HG03066 (cell line): Measurements from ENCODE around the gene SAA1.
"Not testable (repeated sequence)": the region's sequence is repeated elsewhere in the genome, so short reads cannot be mapped to it uniquely, and the experiment has no call there.

ENCODE experiments used
- ATAC-seq: cut with Tn5 transposase; IDR thresholded peaks from one replicate; pipeline ENCODE4 v1.9.1; 2021; ENCODE audit warnings: low read depth; ENCODE audit not compliant: unreplicated experiment

SAA1 gene

GRCh38 chr11:18254781-18255361 is 11.2 kb upstream of the SAA1 start:
- ATAC-seq, result no peak

- ATAC-seq, result no peak
These were observed 6.8 kb upstream of the SAA1 start for GRCh38 chr11:18259259-18259658.

- no peak for ATAC-seq
These were observed 4.3 kb upstream of the SAA1 start for GRCh38 chr11:18261721-18262120.

GRCh38 chr11:18262681-18263350 is 3.2 kb upstream of the SAA1 start:
- ATAC-seq, result not testable (repeated sequence)

- no peak for ATAC-seq
These were observed 2.0 kb upstream of the SAA1 start for GRCh38 chr11:18264035-18264434.

- ATAC-seq, result no peak
These were observed 1.1 kb upstream of the SAA1 start for GRCh38 chr11:18264677-18265555.

- ATAC-seq, result not testable (repeated sequence)
These were observed 1.5 kb downstream of the SAA1 start for GRCh38 chr11:18267335-18268133.

GRCh38 chr11:18269252-18269651 is 3.2 kb downstream of the SAA1 start:
- not testable (repeated sequence) for ATAC-seq

GRCh38 chr11:18270102-18270501 is 4.0 kb downstream of the SAA1 start:
- ATAC-seq, result no peak

GRCh38 chr11:18271206-18271605 is 5.1 kb downstream of the SAA1 start:
- ATAC-seq, result no peak

- ATAC-seq, result no peak
These were observed 11.7 kb downstream of the SAA1 start for GRCh38 chr11:18277565-18278271.

GRCh38 chr11:18280438-18281045 is 14.5 kb downstream of the SAA1 start:
- peak; percentile 93 for ATAC-seq

- ATAC-seq, result no peak
These were observed 16.6 kb downstream of the SAA1 start for GRCh38 chr11:18282626-18283025.

GRCh38 chr11:18285841-18286240 is 19.8 kb downstream of the SAA1 start:
- no peak for ATAC-seq

GRCh38 chr11:18288911-18289310 is 22.8 kb downstream of the SAA1 start:
- no peak for ATAC-seq

GRCh38 chr11:18294862-18295261 is 28.8 kb downstream of the SAA1 start:
- no peak for ATAC-seq

- ATAC-seq, result no peak
These were observed 29.3 kb downstream of the SAA1 start for GRCh38 chr11:18295316-18295715.

GRCh38 chr11:18299721-18300120 is 33.7 kb downstream of the SAA1 start:
- ATAC-seq, result no peak

GRCh38 chr11:18304745-18305144 is 38.7 kb downstream of the SAA1 start:
- no peak for ATAC-seq
